H9 (cell line): Measurements from ENCODE around the gene HBD. TPM values are rescaled to one million over a fixed set of nuclear protein-coding genes. Genes with fewer than 3 reads are reported as not detected.

ENCODE experiments used
- DNase-seq: peaks from one replicate; pipeline ENCODE4 v3.0.0-alpha.2; 2017
- H2AFZ ChIP-seq: one replicate; pipeline ENCODE4 v1.6.1; 2013; ENCODE audit warnings: mild to moderate bottlenecking, low read length, control low read depth, moderate library complexity
- H2AK5ac ChIP-seq: 2 replicates; pipeline ENCODE4 v1.6.1; 2013; ENCODE audit warnings: low read length, control low read depth, mixed read lengths; ENCODE audit not compliant: insufficient read length
- H2BK120ac ChIP-seq: one replicate; pipeline ENCODE4 v1.6.1; 2013; ENCODE audit warnings: low read depth, mild to moderate bottlenecking, low read length, control low read depth, inconsistent platforms; ENCODE audit not compliant: poor library complexity, severe bottlenecking
- H2BK12ac ChIP-seq: 2 replicates; pipeline ENCODE4 v1.6.1; 2013; ENCODE audit warnings: low read length, control low read depth, mixed read lengths, low read depth; ENCODE audit not compliant: insufficient read length
- H2BK15ac ChIP-seq: 2 replicates; pipeline ENCODE4 v1.6.1; 2013; ENCODE audit warnings: low read depth, low read length, control low read depth
- H2BK20ac ChIP-seq: one replicate; pipeline ENCODE4 v1.6.1; 2013; ENCODE audit warnings: low read depth, mild to moderate bottlenecking, low read length, control low read depth, inconsistent platforms; ENCODE audit not compliant: poor library complexity, severe bottlenecking
- H2BK5ac ChIP-seq: 2 replicates; pipeline ENCODE4 v1.6.1; 2013; ENCODE audit warnings: low read length, control low read depth, mixed read lengths; ENCODE audit not compliant: insufficient read length
- H3K14ac ChIP-seq: 2 replicates; pipeline ENCODE4 v1.6.1; 2013; ENCODE audit warnings: low read length, control low read depth; ENCODE audit not compliant: insufficient read depth
- H3K18ac ChIP-seq: 2 replicates; pipeline ENCODE4 v1.6.1; 2013; ENCODE audit warnings: low read depth, mild to moderate bottlenecking, mixed read lengths, low read length, control low read depth; ENCODE audit not compliant: insufficient read length
- H3K23ac ChIP-seq: 2 replicates; pipeline ENCODE4 v1.6.1; 2013; ENCODE audit warnings: low read length, control low read depth, mixed read lengths, low read depth; ENCODE audit not compliant: insufficient read length
- H3K23me2 ChIP-seq: 2 replicates; pipeline ENCODE4 v1.6.1; 2013; ENCODE audit warnings: low read depth, mild to moderate bottlenecking, mixed read lengths, low read length, control low read depth; ENCODE audit not compliant: insufficient read length, poor library complexity, severe bottlenecking
- H3K27ac ChIP-seq: 2 replicates; pipeline ENCODE4 v1.5.1; 2013; ENCODE audit warnings: low read length, control low read depth, mixed read lengths, low read depth; ENCODE audit not compliant: insufficient read length
- H3K27me3 ChIP-seq: 2 replicates; pipeline ENCODE4 v1.6.1; 2013; ENCODE audit warnings: low read length, control low read depth, inconsistent platforms; ENCODE audit not compliant: insufficient read depth
- H3K4ac ChIP-seq: 2 replicates; pipeline ENCODE4 v1.6.1; 2013; ENCODE audit warnings: low read depth, mild to moderate bottlenecking, control low read depth, inconsistent platforms, low read length, moderate library complexity
- H3K4me1 ChIP-seq: 2 replicates; pipeline ENCODE4 v1.6.1; 2013; ENCODE audit warnings: low read length, control low read depth, inconsistent platforms; ENCODE audit not compliant: insufficient read depth
- H3K4me2 ChIP-seq: 2 replicates; pipeline ENCODE4 v1.6.1; 2013; ENCODE audit warnings: low read length, control low read depth, mixed read lengths; ENCODE audit not compliant: insufficient read length, insufficient read depth
- H3K56ac ChIP-seq: 2 replicates; pipeline ENCODE4 v1.6.1; 2013; ENCODE audit warnings: low read depth, mild to moderate bottlenecking, mixed read lengths, low read length, control low read depth; ENCODE audit not compliant: insufficient read length
- H3K79me1 ChIP-seq: 2 replicates; pipeline ENCODE4 v1.6.1; 2013; ENCODE audit warnings: low read depth, mild to moderate bottlenecking, moderate library complexity, low read length, control low read depth, inconsistent platforms; ENCODE audit not compliant: insufficient read depth, poor library complexity, severe bottlenecking
- H3K79me2 ChIP-seq: 2 replicates; pipeline ENCODE4 v1.6.1; 2013; ENCODE audit warnings: low read length, control low read depth, inconsistent platforms; ENCODE audit not compliant: insufficient read depth
- H3K9ac ChIP-seq: 2 replicates; pipeline ENCODE4 v1.6.1; 2013; ENCODE audit warnings: low read length, control low read depth, mixed read lengths; ENCODE audit not compliant: insufficient read length; ENCODE audit errors: extremely low read depth
- H3K9me3 ChIP-seq: one replicate; pipeline ENCODE4 v1.6.1; 2013; ENCODE audit warnings: low read depth, low read length, inconsistent platforms; ENCODE audit not compliant: control insufficient read depth
- H3T11ph ChIP-seq: one replicate; pipeline ENCODE4 v1.6.1; 2013; ENCODE audit warnings: mild to moderate bottlenecking, low read length, control low read depth, inconsistent platforms
- H4K20me1 ChIP-seq: one replicate; pipeline ENCODE4 v1.6.1; 2013; ENCODE audit not compliant: control insufficient read depth, insufficient read length, insufficient read depth
- H4K5ac ChIP-seq: 2 replicates; pipeline ENCODE4 v1.6.1; 2013; ENCODE audit warnings: low read depth, mild to moderate bottlenecking, mixed read lengths, low read length, control low read depth; ENCODE audit not compliant: insufficient read length
- H4K8ac ChIP-seq: replicated peaks from 2 replicates; pipeline ENCODE4 v1.6.1; 2013; ENCODE audit warnings: low read length, control low read depth, mixed read lengths, low read depth; ENCODE audit not compliant: insufficient read length
- H4K91ac ChIP-seq: 2 replicates; pipeline ENCODE4 v1.6.1; 2013; ENCODE audit warnings: low read depth, mild to moderate bottlenecking, moderate library complexity, mixed read lengths, low read length, control low read depth; ENCODE audit not compliant: insufficient read length
- H3K27ac Mint-ChIP-seq, 3 experiments: 2 replicates in 2 of 3; 3 replicates in 1 of 3; pipeline ENCODE4 v1.8.0; 2020 to 2021; ENCODE audit warnings: mixed read lengths in 3 of 3, mild to moderate bottlenecking in 1 of 3, moderate library complexity in 1 of 3
- H3K27me3 Mint-ChIP-seq: 2 replicates; pipeline ENCODE4 v1.8.0; 2021; ENCODE audit warnings: low read depth, mild to moderate bottlenecking, moderate library complexity, mixed read lengths
- H3K36me3 Mint-ChIP-seq, 3 experiments: 2 replicates in 2 of 3; 3 replicates in 1 of 3; pipeline ENCODE4 v1.8.0; 2020 to 2021; ENCODE audit warnings: low read depth in 3 of 3, mixed read lengths in 3 of 3; ENCODE audit not compliant: insufficient read depth in 1 of 3
- H3K4me1 Mint-ChIP-seq, 2 experiments: 2 replicates each; pipeline ENCODE4 v1.8.0; 2020; ENCODE audit warnings: mixed read lengths in 2 of 2
- H3K4me3 Mint-ChIP-seq, 2 experiments: 2 replicates in 1 of 2; 3 replicates in 1 of 2; pipeline ENCODE4 v1.8.0; 2020 to 2021; ENCODE audit warnings: mild to moderate bottlenecking in 2 of 2, mixed read lengths in 2 of 2, moderate library complexity in 1 of 2
- H3K9me3 Mint-ChIP-seq, 2 experiments: 2 replicates in 1 of 2; 3 replicates in 1 of 2; pipeline ENCODE4 v1.8.0; 2020; ENCODE audit warnings: mild to moderate bottlenecking in 2 of 2, mixed read lengths in 2 of 2, moderate library complexity in 1 of 2
- total RNA-seq: library from RNA; stranded (reverse); gene quantifications from 2 replicates; pipeline ENCODE4 v1.2.1, GENCODE V29; 2021
- TF ChIP-seq, protein P1 (sequence below): fragments of 200-600 bp; sonication (generic); conservative IDR thresholded peaks from 3 replicates; pipeline ENCODE4 v1.8.0; 2021; ENCODE audit warnings: antibody characterized with exemption, mild to moderate bottlenecking

Gene HBD
- total RNA-seq, 1 experiment from 2014 or later: not detected

DNA sequence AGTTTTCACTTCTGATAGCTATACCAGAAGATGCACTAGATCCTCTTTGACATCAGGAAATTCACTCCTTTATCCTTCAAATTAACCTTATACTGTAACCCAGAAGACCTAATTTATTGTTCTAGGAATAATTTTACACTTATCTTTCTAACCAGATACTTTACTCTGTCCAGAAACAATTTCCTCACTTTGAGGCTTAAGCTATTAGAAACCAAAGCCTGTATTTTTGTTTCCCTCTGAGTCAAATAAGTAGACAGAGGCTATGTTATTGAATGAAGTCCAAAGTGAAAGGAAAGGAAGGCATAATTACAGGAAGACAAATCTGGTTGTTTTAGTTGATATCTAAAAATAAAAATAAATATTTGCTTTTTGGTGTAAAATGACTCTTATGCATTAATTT lies 36.0 kb downstream of the HBD start:
- H3K14ac ChIP-seq: no peak overlapping the region
- H3K18ac ChIP-seq: no peak overlapping the region
- H2BK15ac ChIP-seq: no peak overlapping the region
- H3K56ac ChIP-seq: no peak overlapping the region
- TF ChIP-seq, protein P1, sequence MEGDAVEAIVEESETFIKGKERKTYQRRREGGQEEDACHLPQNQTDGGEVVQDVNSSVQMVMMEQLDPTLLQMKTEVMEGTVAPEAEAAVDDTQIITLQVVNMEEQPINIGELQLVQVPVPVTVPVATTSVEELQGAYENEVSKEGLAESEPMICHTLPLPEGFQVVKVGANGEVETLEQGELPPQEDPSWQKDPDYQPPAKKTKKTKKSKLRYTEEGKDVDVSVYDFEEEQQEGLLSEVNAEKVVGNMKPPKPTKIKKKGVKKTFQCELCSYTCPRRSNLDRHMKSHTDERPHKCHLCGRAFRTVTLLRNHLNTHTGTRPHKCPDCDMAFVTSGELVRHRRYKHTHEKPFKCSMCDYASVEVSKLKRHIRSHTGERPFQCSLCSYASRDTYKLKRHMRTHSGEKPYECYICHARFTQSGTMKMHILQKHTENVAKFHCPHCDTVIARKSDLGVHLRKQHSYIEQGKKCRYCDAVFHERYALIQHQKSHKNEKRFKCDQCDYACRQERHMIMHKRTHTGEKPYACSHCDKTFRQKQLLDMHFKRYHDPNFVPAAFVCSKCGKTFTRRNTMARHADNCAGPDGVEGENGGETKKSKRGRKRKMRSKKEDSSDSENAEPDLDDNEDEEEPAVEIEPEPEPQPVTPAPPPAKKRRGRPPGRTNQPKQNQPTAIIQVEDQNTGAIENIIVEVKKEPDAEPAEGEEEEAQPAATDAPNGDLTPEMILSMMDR: no peak
- H3K27ac ChIP-seq: no peak overlapping the region
- no peak overlapping the region for H3T11ph ChIP-seq
- H4K91ac ChIP-seq: no peak overlapping the region
- no peak overlapping the region for H3K23ac ChIP-seq
- H3K4me1 Mint-ChIP-seq: peaks cover 0 to 3% of the 10 kb centered on the region in 2 experiments; a peak in 3 of 4 replicates
- no peaks in the 10 kb centered on the region for H3K27me3 ChIP-seq
- H2BK20ac ChIP-seq: no peak overlapping the region
- H4K20me1 ChIP-seq: no peaks in the 10 kb centered on the region
- no peak for DNase-seq
- peaks cover 0 to 4% of the 10 kb centered on the region in 2 experiments; a peak in 2 of 5 replicates for H3K9me3 Mint-ChIP-seq
- no peaks in the 10 kb centered on the region for H3K23me2 ChIP-seq
- no peak overlapping the region for H2BK5ac ChIP-seq
- H2BK12ac ChIP-seq: no peak overlapping the region
- H3K4ac ChIP-seq: no peak overlapping the region
- no peaks in the 10 kb centered on the region for H3K79me1 ChIP-seq
- H3K9me3 ChIP-seq: no peaks in the 10 kb centered on the region
- no peaks in the 10 kb centered on the region for H3K27me3 Mint-ChIP-seq
- no peak overlapping the region for H3K27ac Mint-ChIP-seq
- no peak overlapping the region for H3K9ac ChIP-seq
- H2AK5ac ChIP-seq: no peak overlapping the region
- H4K8ac ChIP-seq: no peak overlapping the region
- no peaks in the 10 kb centered on the region for H3K79me2 ChIP-seq
- H3K36me3 Mint-ChIP-seq: no peaks in the 10 kb centered on the region
- H2BK120ac ChIP-seq: no peak overlapping the region
- no peak overlapping the region for H4K5ac ChIP-seq
- H3K4me2 ChIP-seq: no peak overlapping the region
- H3K4me1 ChIP-seq: no peaks in the 10 kb centered on the region
- H3K4me3 Mint-ChIP-seq: no peak overlapping the region
- no peak overlapping the region for H2AFZ ChIP-seq
